ENCODE measurements around the gene PBX3.

Gene PBX3

GRCh38 chr9:125759764-125760129, 12.6 kb downstream of the PBX3 start:
- no peak for TF ChIP-seq CTCF (IDR thresholded peaks at IDR 0.05; ENCODE audit: low read depth, low read length)
- in situ Hi-C loops (cut with HindIII; ENCODE audit: low sequenced_read_pairs): no loop called here
- peak overlapping the region; percentile 19 for H3K4me3 ChIP-seq (ENCODE audit: low read depth, low read length)
- DNase-seq (ENCODE audit: low read depth, low spot score): peak; percentile 27

GRCh38 chr9:125760537-125760936, 13.4 kb downstream of the PBX3 start:
- in situ Hi-C loops (cut with HindIII; ENCODE audit: low sequenced_read_pairs): no loop called here
- no peak for DNase-seq (ENCODE audit: low read depth, low spot score)
- no peak for TF ChIP-seq CTCF (IDR thresholded peaks at IDR 0.05; ENCODE audit: low read depth, low read length)
- no peak overlapping the region for H3K4me3 ChIP-seq (ENCODE audit: low read depth, low read length)

GRCh38 chr9:125761676-125762450, 14.7 kb downstream of the PBX3 start:
- DNase-seq (ENCODE audit: low read depth, low spot score): no peak
- in situ Hi-C loops (cut with HindIII; ENCODE audit: low sequenced_read_pairs): no loop called here
- no peak for TF ChIP-seq CTCF (IDR thresholded peaks at IDR 0.05; ENCODE audit: low read depth, low read length)
- H3K4me3 ChIP-seq (ENCODE audit: low read depth, low read length): no peak overlapping the region

GRCh38 chr9:125763394-125763801, 16.2 kb downstream of the PBX3 start:
- peak; percentile 57 for DNase-seq (ENCODE audit: low read depth, low spot score)
- in situ Hi-C loops (cut with HindIII; ENCODE audit: low sequenced_read_pairs): no loop called here
- no peak overlapping the region for H3K4me3 ChIP-seq (ENCODE audit: low read depth, low read length)
- no peak for TF ChIP-seq CTCF (IDR thresholded peaks at IDR 0.05; ENCODE audit: low read depth, low read length)

GRCh38 chr9:125764198-125764597, 17.0 kb downstream of the PBX3 start:
- no peak for DNase-seq (ENCODE audit: low read depth, low spot score)
- no peak for TF ChIP-seq CTCF (IDR thresholded peaks at IDR 0.05; ENCODE audit: low read depth, low read length)
- in situ Hi-C loops (cut with HindIII; ENCODE audit: low sequenced_read_pairs): no loop called here
- H3K4me3 ChIP-seq (ENCODE audit: low read depth, low read length): no peak overlapping the region

- DNase-seq (ENCODE audit: low read depth, low spot score): no peak
- in situ Hi-C loops (cut with HindIII; ENCODE audit: low sequenced_read_pairs): no loop called here
- no peak for TF ChIP-seq CTCF (IDR thresholded peaks at IDR 0.05; ENCODE audit: low read depth, low read length)
- H3K4me3 ChIP-seq (ENCODE audit: low read depth, low read length): no peak overlapping the region
Measured at GRCh38 chr9:125766468-125767221, 19.5 kb downstream of the PBX3 start.
